Transverse colon (tissue), 4 donors: ENCODE data around the gene IGSF22.

Source experiments
- CTCF ChIP-seq, 5 experiments: fragments of 200-600 bp in 3 of 5; fragments of 450-650 bp in 2 of 5; sonication (generic) in 3 of 5; IDR thresholded peaks; 1 replicate in 2 of 5; 2 replicates in 3 of 5; pipeline ENCODE4 v1.5.1; 2016 to 2017; ENCODE audit warnings: antibody characterized with exemption in 5 of 5, inconsistent platforms in 3 of 5, mild to moderate bottlenecking in 2 of 5, moderate library complexity in 1 of 5
- POLR2AphosphoS5 ChIP-seq, 3 donors: sonication (generic); formaldehyde crosslinking; IDR thresholded peaks; one replicate each; pipeline ENCODE4 v1.6.1; 2016; ENCODE audit warnings: antibody characterized with exemption in 3 of 3

- TF ChIP-seq CTCF (IDR thresholded peaks at IDR 0.05): no peak
- TF ChIP-seq POLR2AphosphoS5 (IDR thresholded peaks at IDR 0.05): no peak
These were observed 23.8 kb upstream of the IGSF22 start for GRCh38 chr11:18749681-18750319.
